SK-N-DZ (cell line): Measurements from ENCODE around the gene OR2A14. TPM values are rescaled to one million over a fixed set of nuclear protein-coding genes. Genes with fewer than 3 reads are reported as not detected.
"Not testable (repeated sequence)": the region's sequence is repeated elsewhere in the genome, so short reads cannot be mapped to it uniquely, and the experiment has no call there.

Source experiments
- DNase-seq: peaks from one replicate; pipeline ENCODE4 v3.0.0-alpha.2; 2015; ENCODE audit warnings: low spot score
- polyA plus RNA-seq, 2 experiments: library from polyadenylated mRNA; depleted of rRNA; stranded (reverse); fragments of >200 nt; gene quantifications; 2 replicates each; pipeline ENCODE4 v1.2.3, GENCODE V29; 2014

OR2A14 gene, protein sequence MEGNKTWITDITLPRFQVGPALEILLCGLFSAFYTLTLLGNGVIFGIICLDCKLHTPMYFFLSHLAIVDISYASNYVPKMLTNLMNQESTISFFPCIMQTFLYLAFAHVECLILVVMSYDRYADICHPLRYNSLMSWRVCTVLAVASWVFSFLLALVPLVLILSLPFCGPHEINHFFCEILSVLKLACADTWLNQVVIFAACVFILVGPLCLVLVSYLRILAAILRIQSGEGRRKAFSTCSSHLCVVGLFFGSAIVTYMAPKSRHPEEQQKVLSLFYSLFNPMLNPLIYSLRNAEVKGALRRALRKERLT
- polyA plus RNA-seq (2014; cell fraction: cytosol; rRNA removed): not detected in 2 replicates
- not detected in 2 replicates for polyA plus RNA-seq (2014; cell fraction: nucleus; rRNA removed)

DNA sequence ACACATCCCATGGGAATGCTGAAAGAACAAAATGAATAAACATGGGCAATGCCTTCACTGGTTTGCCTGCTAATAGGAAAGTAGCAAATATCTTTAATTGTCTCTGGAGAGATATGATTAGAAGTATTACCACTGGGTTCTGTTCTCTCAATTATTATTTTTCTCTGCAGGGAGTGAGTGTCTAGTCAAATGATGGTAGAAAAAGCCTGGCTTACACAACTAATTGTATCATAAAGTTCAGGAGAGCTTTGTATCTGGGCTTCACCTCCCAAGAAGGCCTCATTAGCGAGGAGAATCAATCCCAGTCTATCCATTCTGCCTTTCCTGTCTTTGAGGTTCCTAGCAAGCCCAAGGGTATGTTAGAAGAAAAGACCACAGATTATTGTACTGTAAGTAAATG lies at the start of gene OR2A14:
OR2A14 (plus strand) TSS at position 301 of the 400 bp plus-strand sequence. CDS start 5,937 bp downstream, outside the sequence.
- no peak for DNase-seq

DNA sequence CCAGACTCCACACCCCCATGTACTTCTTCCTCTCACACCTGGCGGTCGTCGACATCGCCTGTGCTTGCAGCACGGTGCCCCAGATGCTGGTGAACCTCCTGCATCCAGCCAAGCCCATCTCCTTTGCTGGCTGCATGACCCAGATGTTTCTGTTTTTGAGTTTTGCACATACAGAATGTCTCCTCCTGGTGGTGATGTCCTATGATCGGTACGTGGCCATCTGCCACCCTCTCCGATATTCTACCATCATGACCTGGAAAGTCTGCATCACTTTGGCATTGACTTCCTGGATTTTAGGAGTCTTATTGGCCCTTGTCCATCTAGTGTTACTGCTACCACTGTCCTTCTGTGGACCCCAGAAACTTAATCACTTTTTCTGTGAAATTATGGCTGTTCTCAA lies 48.6 kb upstream of the OR2A14 start:
- DNase-seq: no peak

DNA sequence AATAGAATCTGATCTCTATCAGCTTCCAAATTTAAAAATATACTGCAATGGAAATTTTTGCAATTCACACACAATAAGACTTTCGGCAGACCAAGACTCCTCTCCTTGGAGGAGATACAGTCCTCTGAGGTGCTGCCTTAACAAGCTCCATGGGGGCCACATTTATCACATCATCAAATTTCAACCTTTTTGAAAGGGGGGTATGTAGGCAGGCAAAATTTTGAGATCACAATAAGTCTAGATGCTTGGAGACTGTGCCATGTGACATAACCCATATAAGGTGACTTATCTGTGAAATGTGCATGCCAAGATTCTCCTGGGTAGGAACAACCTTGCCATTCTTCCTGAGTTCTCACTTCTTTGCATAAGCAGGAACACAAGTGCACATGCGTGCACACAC lies 37.0 kb upstream of the OR2A14 start, which contains the start of gene OR2A12:
OR2A12 (plus strand) TSS at position 301 of the 400 bp plus-strand sequence. CDS start 8,830 bp downstream, outside the sequence.
- DNase-seq: no peak

DNA sequence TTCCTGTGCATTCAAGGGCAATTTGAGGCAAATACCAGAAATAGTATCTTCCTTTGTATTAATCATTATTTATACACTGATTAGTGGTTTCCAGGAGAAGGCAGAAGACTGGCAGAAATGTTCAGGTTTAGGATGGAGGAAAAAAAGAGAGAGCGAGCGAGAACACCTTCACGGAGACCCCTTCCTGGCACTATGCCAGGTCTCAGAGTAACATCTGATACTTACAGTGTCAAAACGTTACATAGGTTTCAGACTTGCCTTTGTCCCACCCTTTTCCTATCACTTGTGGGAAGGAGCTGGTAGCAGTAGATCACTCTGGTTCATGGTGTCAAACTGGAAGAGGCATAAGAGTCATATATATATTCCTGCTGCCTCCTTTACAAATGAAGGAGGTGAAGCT lies 36.2 kb upstream of the OR2A14 start:
- DNase-seq: no peak

DNA sequence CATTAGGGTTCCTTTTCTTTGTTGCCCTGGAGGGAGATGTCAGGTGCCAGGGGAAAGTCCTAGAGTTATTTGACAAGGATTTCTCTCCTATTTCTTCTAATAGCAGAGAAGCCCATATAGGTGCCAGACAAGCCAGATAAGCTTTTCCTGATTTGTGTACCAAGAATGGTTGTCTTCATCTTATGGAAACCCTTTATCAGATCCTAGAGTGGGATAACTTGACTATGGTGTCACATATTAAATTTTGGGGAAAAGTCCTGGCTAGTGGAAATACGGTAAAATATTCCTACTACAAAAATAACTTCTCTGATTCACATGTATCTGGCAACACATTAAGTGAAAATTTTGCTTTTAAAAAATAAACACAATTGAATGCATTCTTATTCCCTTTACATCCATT lies 35.7 kb upstream of the OR2A14 start:
- no peak for DNase-seq

DNA sequence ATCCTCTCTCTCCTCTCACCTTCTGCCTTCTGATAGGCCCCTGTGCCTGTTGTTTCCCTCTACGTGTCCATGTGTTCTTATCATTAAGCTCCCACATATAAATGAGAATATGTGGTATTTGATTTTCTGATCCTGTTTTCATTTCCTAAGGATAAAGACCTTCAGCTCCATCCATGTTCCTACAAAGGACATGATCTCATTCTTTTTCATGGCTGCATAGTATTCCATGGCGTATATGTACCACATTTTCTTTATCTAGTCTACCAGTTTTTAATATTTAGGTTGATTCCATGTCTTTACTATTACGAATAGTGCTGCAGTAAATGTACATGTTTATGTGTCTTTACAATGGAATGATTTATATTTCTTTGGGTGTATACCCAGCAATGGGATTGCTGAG lies 32.3 kb upstream of the OR2A14 start:
- DNase-seq: no peak

DNA sequence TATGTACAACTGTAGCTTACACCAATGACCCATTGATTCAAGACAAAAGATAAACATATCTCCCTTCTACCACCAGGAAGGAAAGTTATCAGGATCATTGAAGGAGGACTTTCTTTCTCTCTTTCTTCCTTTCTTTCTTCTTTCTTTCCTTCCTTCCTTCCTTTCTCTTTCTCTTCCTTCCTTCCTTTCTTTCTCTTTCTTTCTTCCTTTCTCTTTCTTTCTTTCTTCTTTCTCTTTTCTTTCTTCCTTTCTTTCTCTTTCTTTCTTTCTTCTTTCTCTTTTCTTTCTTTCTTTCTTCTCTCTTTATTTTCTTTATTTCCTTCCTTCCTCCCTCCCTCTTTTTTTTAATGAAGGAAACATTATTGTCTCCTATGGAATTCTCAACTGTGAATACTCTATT lies 24.2 kb upstream of the OR2A14 start:
- no peak for DNase-seq

DNA sequence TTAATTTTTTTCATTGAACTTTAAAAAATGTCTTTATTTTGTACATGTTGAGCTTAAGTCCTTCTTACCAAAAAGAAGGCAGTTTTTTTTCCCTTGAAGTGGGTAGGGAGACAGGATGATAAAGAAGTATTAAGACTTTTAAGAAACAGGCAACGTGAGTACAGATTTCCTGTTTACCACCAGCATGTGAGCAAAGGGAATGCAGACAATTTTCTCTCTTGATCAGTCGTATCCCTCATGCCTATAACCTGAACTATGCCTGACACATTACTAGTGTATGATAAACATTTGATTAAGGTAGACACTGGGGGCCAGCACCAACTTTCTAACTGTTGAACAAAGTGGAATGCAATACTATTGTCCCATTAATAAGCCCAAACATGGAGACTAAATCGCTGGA lies 22.4 kb upstream of the OR2A14 start:
- no peak for DNase-seq

DNA sequence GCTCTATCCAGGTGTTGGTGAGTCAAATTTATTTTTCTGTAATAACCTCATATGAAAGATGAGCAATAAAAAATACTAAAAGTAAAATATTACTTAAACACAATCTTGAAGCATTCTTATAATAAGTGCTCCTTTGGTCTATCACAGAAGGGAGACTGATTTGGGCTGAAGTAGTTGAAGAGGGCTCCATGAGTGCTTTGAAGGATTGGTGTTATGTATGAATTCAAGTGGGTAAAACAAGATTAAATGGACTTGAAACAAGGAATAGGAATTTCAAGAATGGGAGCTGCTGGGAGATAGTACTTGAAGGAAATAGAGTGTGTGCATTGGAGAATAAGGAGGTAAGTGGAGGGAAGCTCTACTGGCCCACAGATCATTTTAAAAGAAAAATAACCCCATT lies 20.9 kb upstream of the OR2A14 start:
- DNase-seq: no peak

DNA sequence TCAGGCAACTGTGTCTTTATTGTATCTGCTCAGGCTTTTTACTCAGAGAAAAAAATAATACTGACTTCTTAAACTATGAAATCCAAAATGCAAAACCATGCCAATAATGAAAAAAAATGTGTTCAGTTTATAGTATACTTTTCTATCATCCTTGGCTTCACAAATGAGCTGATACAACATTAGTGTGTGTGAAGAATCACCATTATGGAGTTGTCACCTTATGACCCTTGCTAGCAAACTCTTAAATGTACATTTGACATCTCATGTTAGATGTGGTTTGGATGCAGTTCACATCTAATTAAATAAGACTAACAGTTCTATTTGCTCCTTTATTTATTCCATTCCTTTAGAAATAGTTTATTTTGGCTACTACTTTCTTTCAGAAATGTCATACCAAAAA lies 17.8 kb upstream of the OR2A14 start:
- no peak for DNase-seq

DNA sequence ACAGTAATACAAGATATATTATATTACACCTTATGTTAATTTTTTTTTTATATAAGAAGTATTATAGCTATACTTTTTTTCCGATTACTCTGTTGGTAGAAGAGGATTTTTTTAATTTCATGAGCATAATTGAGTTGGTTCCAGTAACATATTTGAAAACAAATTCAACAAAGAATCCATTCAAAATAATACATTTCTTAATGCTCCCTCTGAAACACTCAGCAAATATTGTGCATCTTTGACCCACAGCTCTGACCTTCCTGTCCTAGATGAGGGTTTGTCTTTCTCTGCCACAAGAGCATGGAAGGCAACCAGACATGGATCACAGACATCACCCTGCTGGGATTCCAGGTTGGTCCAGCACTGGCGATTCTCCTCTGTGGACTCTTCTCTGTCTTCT lies 13.7 kb upstream of the OR2A14 start, which contains the start of gene OR2A2:
OR2A2 (plus strand) TSS at position 301 of the 400 bp plus-strand sequence; CDS start at position 301, 0 bp downstream.
- DNase-seq: no peak

DNA sequence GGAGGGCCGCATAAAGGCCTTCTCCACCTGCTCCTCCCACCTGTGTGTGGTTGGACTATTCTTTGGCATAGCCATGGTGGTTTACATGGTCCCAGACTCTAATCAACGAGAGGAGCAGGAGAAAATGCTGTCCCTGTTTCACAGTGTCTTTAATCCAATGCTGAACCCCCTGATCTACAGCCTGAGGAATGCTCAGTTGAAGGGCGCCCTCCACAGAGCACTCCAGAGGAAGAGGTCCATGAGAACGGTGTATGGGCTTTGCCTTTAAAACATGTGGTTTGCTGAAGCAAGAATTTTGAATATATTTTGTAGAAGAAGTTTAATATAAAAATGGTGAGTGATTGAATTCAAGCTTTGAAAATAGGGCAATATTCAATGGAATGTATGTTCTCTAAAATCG lies 12.7 kb upstream of the OR2A14 start:
- no peak for DNase-seq

DNA sequence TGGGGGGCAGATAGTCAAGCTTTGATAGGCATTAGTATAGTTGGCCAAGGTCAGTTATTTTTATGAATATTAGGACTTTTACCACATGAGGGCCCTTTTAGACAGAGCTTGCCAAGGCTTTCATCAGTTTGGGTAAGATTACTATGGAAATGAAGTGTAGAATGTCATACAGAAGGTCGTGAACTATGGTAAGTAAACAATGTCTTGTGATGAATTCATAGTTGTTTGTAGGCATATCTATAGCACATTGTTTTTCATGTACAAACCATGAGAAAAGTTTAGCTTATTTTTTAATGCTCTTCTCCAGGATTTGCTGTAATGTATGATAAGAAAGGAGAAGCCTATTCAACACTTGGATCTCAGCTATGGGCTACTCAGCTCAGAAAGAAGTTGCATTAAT lies 9.3 kb upstream of the OR2A14 start:
- DNase-seq: no peak

DNA sequence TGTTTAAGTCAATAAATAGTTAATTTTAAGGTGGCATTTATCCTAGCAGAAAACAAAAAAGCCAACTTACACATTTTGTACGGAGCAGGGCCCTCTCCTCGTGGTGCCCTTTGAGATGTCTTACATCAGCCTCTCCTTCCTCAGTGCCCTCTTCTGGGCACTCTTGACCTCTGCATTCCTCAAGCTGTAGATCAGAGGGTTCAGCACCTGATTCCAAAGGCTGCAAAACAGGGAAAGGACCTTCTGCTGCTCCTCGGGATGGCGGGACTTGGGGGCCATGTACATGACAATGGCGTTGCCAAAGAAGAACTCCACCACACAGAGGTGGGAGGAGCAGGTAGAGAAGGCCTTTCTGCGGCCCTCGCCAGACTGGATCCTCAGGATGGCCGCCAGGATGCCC lies 4.6 kb upstream of the OR2A14 start:
- DNase-seq: no peak

DNA sequence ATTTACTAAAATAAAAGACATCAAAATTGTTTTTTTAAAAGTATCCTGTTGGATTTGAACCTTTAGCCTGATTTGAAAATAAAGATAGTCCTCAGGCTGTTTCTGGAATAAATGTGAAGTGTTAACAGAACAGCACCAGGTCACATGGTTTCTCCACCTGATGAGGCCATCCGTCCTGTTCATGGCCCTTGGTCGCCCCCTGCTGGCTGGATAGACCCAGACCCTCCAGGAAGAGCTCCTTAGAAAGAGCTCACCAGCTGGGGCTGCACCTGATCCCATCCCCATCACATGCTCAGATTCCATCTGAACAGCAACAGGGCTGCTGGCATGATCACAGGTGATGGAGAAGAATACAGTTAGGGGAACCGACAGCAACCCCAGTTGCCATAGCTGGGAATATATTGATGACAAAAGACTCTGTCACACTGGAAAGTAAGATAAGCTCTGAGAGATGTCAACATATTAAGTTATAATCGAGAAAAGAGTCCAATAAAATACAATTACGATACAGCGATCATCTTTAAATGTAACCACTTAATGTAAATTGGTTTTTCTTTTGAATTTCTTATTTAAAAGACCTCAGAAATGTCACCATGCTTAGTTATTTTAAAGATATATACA lies 4.8 kb downstream of the OR2A14 start:
- DNase-seq: peak; percentile 74

DNA sequence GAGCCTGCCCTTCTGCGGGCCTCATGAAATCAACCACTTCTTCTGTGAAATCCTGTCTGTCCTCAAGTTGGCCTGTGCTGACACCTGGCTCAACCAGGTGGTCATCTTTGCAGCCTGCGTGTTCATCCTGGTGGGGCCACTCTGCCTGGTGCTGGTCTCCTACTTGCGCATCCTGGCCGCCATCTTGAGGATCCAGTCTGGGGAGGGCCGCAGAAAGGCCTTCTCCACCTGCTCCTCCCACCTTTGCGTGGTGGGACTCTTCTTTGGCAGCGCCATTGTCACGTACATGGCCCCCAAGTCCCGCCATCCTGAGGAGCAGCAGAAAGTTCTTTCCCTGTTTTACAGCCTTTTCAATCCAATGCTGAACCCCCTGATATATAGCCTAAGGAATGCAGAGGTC lies 6.6 kb downstream of the OR2A14 start:
- DNase-seq: not testable (repeated sequence)

DNA sequence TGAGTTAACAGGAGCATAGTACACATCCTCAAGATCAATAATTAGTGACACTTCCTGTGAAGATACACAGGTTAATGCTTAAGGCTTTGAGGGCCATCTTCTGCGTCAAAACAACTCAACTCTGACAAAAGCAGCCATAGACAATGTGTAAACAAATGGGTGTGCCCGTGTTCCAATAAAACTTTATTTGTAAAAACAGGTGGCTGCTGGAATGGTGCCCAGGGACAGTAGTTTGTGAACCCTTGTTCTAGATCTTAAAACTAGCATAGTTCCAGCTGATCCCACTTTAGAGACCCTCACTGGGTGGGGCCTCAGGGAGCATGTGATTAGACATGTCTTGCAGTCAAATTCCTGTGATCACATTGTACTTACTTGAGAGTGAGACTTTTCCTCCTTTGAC lies 7.8 kb downstream of the OR2A14 start:
- no peak for DNase-seq

DNA sequence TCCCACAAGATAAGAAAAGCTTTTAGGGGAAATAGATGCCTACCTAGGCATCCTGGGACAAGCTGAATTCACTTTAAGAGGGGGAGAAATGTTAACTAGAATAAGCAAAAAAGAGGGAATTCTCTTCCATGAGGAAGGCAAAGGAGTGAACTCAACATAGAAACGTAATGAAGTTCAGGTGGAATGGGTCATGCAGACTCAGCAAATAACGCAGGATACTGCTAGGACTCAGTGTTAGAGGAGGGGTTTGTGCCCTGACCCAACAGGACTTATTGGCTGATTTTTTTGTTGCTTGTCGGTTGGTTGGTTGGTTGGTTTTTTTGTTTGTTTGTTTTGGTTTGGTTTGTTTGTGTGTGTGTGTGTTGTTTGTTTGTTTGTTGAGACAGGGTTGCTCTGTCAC lies 9.3 kb downstream of the OR2A14 start:
- no peak for DNase-seq

DNA sequence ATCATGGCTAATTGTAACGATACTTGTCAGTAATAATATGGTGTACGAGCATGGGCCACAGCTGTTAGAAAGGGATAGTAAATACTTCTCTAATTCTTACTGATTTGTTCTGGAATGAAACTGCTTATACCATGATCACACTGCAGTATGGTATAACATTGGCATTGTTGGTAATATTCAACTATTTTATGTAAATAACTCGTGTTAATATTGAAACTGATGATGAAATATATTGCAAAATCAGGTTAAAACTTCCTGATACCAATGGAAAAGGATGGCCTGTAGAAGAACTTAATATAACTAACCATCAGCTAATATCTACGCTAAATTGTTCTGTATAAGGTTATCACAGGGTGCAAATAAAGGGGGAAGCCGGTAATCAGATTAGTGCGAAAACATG lies 10.3 kb downstream of the OR2A14 start:
- no peak for DNase-seq

DNA sequence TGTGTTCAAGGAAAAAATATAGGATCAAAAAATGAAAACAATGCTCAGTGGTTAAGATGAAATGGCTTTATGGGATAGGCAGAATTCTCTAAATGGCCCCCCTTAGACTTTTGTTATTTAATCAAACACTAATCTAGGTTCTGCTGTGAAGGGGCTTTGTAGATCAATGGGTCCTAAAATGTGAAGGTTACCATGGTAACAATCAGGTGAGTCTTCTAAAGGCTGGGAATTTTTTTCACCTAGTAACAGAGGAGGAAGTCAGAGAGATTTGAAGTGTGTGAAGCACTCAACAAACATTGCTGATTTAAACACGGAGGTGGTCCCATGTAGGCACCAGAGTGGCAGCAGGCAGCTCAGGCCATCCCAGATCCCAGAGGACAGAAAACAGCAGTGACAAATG lies 11.1 kb downstream of the OR2A14 start:
- no peak for DNase-seq

DNA sequence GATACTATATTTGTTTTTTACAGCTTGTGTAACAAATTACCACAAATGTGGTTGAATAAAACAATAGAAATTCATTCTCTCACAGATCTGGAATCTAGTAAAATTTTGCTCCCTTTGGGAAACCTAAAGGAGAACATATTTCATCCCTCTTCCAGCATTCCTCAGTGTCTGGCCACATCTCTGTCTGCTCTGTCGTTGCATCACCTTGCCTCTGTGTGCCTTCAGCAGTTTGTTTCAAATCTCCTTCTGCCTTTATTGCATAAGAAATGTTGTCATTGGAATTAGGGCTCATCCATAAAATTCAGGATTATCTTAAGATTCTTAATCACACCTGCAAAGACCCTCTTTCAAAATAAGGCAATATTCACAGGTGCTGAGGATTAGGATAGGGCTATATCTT lies 14.5 kb downstream of the OR2A14 start:
- DNase-seq: no peak

DNA sequence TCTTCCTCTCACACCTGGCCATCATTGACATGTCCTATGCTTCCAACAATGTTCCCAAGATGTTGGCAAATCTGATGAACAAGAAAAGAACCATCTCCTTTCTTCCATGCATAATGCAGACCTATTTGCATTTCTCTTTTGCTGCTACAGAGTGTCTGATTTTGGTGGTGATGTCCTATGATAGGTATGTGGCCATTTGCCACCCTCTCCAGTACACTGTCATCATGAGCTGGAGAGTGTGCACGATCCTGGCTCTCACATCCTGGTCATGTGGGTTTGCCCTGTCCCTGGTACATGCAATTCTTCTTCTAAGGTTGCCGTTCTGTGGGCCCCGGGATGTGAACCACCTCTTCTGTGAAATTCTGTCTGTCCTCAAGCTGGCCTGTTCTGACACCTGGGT lies 19.2 kb downstream of the OR2A14 start:
- no peak for DNase-seq

DNA sequence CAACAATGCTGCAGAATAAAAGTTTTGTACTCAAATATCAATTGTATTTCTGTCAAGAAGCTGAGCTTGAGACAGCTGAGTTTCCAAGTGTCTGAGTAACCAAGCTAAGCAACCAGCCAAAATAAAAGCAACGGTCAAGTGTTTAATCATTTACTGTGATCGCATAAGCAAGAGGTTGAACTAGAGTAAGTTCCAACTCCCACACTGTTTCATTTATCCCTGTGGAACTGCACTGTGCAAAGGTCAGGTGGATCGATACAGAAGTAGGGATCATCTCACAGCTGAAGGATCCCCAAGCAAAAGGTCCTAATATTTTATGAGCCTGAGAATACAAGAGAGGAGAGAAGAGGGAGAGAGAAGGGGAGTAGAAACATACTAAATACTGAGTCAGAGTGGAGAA lies 21.4 kb downstream of the OR2A14 start:
- no peak for DNase-seq
